Limb (tissue), 2 donors: ENCODE measurements around the gene ADGRV1.

Experiments
- DNase-seq, 2 donors: peaks; one replicate each; pipeline ENCODE4 v3.0.0-alpha.2; 2016; ENCODE audit errors: extremely low spot score in 2 of 2

Gene ADGRV1

DNA sequence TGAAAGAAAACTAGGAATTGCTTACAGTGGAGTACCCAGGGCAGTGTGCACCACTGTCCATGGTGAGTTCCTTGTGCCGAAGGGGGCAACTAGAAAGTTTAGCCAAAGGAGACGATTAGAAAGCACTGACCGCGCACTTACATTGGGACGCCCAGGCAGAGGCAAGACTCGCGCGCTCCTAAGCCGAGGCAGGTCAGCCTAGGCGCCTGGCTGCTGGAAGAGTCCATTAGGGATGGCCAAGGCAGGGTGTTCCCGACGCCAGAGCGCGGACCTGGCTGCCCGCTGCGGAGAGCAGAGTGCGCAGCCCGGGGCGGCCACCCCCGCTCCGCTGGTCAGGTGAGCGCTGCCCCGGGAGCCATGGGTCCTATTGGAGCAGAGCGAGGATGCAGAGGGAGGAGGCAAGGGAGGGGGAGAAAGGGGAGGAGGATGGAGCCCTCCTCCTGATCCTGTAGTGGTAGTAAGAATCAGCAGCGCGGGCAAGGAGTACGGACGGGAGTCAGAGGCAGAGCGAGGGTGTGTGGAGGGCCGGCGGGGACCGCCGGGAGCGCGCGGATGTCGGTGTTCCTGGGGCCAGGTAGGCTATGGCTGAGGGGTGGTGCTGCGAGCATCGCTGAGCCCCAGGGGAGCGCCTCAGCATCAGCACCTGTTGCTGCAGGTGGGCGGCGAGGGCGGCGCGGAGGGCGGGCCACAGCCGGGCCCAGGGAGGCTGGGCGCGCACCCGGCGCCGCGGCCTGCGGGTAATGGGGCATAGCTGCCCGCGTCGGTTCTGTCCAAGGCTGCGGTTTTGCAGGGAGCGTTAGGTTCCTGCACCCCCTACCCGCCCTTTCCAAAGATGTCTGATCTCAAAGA is at the start of gene ADGRV1:
TSS of gene ADGRV1 (plus strand) at position 454 of the 849 bp plus-strand sequence. CDS start at position 553, 99 bp downstream.
- peak; percentile 38 to 84 for DNase-seq

DNA sequence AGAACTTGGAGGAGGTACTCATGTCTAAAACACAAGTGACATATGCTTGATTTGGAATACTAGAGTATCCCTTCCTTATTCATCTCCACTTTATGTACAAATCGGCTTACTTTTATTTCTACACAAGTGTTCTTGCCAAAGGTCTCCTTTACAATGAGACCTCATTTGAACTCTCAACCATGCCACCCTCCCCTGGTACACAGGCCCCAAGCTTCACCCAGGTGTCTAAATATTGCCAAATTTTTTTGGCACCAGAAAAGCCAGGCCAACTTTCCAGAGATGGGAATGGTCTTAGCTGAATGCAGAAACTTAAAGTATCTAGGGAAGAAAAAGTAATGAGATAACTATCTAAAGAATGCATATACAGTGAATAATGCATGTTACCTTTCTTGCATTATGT is 48.2 kb upstream of the ADGRV1 start:
- DNase-seq = no peak

GRCh38 chr5:90514520-90514919 is 44.1 kb upstream of the ADGRV1 start:
- no peak for DNase-seq

DNA sequence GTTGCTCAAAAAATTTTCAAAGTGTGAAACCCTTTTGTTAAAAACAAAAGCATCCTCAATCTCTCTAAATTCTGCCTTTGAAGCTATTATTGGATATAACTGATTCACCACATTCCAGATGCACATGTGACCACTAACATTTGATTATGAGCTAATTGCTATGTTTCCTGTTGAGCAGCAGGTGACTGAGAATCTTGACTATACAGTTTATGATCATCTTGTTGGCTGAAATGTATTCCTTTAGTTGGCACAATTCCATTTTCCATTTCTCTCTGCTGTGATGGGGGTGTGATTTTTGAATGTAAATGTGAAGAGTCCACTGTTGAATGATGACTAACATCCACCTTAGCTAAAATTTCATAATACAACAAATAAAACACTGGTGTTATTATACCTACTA is 39.9 kb upstream of the ADGRV1 start:
- DNase-seq = no peak

- no peak for DNase-seq
Measured at GRCh38 chr5:90519081-90519480, 39.5 kb upstream of the ADGRV1 start.

DNA sequence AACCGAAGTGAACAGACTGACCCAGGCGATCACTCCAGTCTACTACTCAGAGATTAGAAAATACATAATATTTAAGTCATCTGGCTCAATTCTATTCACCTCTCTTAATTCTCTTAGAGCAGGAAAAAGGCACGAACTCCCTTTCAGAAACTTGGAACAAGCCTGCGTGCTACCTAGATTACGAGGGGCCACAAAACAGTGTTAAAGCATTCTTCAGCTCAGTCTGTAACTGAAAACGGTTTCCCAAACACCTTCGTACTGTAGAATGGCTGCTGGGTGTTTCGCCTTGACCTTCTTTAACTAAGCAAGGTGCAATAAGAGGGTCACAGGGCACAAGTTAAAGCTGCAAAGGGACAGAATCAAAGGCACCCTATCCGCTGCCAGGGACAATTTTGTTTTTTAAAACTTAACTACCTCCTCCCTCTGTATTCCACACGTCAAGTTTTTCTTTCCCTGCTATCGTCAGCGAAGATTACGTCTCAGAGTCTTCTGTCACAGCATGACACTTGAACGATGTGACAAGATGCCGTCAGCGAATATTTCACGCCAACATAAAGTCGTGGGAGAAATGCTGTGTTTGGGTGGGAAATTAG is 29.9 kb upstream of the ADGRV1 start:
- no peak for DNase-seq

- peak; percentile 96 to 98 for DNase-seq
Measured at GRCh38 chr5:90529194-90529938, 29.2 kb upstream of the ADGRV1 start, which contains the start of gene LYSMD3. LYSMD3 (minus strand) TSS chr5:90529584; CDS start chr5:90525289, 4,295 bp downstream.

DNA sequence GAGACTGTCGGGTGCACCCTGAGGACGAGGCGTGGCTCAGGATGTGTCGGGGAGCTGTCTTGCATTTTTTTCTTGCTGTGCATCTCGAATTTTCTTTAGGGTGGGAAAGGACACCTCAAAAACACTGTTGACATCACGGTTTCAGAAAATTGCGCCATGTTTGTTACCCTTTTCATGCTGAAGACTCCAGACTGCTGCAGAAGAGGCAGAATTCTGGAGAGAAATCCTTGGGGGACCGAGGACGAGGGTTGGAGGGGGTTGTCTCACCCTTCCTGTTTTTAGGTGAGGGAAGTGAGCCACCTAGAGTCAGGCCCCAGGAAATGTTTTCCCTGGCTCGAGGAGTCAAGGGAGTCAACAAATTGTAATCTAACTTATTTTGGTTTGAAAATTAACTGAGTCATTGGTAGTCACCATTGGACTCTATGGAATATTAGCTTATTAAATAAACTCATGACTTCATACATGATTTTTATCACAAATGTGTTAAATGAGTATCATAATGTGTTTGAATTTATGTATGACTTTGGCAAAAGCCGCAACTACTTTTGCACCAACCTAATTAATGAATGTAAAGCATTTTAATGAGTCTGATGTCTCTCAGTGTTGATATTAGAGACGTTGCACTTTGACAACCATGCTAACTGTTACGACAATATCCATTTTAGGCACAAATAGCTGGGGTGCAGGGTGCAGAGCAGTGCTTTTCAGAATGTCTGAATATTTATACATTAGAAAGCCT is 28.5 kb upstream of the ADGRV1 start:
- DNase-seq = peak in 1 of 2 donors; percentile 86

DNA sequence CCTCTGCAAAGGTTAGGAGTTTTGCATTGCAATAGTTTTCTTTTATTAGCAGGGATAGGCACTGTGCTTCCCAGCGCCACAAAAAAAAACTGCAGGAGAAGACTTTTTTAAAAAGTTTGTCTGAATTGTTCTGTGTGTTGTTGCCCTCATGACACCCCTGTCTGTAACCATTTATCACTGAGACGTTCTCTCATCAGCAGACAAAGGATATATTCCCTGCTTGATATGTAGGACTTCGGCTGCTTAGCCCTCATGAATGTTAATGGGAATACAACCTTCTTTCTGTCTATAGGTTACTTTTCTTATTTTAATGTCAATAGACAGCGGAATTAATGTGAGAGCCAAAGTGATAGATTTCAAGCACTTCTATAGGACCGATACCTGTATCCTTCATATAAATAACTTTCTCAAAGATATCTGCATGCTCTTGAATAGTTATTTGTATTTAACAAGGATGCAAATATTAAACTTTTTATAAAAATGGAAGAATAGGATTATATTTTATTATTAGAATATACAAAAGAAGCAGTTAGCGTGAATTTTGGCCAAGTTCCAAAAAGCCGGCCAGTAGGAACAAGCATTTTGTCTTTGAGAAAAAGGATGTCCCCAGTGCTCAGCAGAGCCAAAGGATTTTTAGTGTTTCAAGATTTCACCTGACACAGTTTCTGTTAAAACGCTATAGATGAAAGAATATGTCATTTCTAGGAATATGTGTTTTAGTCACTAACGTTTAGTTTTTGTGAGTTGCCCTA is 27.7 kb upstream of the ADGRV1 start:
- DNase-seq = no peak

DNA sequence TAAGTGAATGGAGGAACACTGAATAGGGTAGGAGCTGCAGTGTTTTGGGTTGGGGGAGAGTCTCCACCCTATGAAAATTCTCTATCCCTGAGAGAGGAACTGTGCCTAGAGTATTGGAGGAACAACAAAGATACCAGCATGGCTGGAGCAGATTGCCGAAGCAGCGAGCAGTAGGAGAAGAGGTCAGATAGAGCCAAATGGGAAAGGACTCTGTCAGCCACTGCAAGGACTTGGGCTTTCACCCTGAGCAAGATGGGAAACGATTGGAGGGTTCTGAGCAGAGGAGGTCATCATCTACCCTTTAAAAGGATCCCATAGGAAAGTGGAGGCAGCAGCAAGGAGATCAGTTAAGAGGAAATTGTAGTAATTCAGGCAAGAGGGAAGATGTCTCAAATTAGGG is 24.8 kb upstream of the ADGRV1 start:
- DNase-seq = no peak

GRCh38 chr5:90534922-90535321 is 23.7 kb upstream of the ADGRV1 start:
- DNase-seq = no peak

- DNase-seq = no peak
Measured at GRCh38 chr5:90542827-90543519, 15.6 kb upstream of the ADGRV1 start.

GRCh38 chr5:90545511-90545910 is 13.1 kb upstream of the ADGRV1 start:
- DNase-seq = no peak

GRCh38 chr5:90546216-90546837 is 12.3 kb upstream of the ADGRV1 start:
- DNase-seq = no peak

- DNase-seq = no peak
Measured at GRCh38 chr5:90547072-90547536, 11.5 kb upstream of the ADGRV1 start.

DNA sequence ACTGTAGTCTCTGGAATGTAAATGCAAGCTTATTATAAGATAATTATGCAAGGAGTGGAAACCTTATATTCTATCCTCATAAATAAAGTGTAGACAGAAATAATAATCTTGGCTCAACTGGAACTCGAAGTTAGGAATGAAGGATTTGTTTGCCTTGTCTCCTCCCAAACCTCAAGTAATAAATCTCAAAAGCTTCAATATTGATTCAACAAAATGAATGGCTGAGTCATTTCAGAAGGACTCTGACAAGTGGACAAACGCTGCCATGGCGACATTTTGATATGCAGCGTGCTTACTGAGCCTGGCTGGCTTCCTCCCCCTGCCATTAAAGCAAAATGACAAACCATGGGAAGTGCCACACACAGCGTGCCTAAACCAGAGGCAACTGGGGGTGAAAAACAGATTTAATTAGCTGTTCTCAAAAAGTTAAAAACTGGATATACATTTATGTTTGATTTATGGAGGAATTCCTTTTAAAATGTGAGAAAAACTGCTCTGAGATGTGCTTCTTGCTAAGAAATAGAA is 10.5 kb upstream of the ADGRV1 start:
- no peak for DNase-seq

DNA sequence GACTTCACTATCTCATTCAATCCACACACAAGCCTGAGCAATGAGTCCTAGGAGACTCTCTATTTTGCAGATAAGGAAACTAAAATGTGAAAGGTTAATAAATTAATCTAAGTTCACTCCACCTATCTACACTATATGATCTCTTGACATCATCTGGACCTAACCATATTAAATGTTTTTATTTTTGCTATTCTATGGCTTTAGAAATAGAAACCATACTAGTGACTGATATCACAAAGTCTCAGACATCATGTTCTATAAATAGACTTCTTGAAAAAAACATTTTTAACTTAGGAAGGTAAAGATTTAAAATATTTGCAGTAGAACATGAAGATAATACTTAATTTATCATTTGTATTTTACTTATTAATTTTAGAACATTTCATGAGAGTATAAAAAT is 9.4 kb upstream of the ADGRV1 start:
- DNase-seq = no peak

- DNase-seq = no peak
Measured at GRCh38 chr5:90549729-90550275, 8.8 kb upstream of the ADGRV1 start.

- no peak for DNase-seq
Measured at GRCh38 chr5:90550963-90551362, 7.6 kb upstream of the ADGRV1 start.
